HG03025 (cell line): ENCODE measurements around the gene PRR12.

Source experiments
- ATAC-seq: cut with Tn5 transposase; IDR thresholded peaks from one replicate; pipeline ENCODE4 v1.9.1; 2021; ENCODE audit warnings: mild to moderate bottlenecking, moderate library complexity; ENCODE audit not compliant: unreplicated experiment, low FRiP score

PRR12 gene, protein sequence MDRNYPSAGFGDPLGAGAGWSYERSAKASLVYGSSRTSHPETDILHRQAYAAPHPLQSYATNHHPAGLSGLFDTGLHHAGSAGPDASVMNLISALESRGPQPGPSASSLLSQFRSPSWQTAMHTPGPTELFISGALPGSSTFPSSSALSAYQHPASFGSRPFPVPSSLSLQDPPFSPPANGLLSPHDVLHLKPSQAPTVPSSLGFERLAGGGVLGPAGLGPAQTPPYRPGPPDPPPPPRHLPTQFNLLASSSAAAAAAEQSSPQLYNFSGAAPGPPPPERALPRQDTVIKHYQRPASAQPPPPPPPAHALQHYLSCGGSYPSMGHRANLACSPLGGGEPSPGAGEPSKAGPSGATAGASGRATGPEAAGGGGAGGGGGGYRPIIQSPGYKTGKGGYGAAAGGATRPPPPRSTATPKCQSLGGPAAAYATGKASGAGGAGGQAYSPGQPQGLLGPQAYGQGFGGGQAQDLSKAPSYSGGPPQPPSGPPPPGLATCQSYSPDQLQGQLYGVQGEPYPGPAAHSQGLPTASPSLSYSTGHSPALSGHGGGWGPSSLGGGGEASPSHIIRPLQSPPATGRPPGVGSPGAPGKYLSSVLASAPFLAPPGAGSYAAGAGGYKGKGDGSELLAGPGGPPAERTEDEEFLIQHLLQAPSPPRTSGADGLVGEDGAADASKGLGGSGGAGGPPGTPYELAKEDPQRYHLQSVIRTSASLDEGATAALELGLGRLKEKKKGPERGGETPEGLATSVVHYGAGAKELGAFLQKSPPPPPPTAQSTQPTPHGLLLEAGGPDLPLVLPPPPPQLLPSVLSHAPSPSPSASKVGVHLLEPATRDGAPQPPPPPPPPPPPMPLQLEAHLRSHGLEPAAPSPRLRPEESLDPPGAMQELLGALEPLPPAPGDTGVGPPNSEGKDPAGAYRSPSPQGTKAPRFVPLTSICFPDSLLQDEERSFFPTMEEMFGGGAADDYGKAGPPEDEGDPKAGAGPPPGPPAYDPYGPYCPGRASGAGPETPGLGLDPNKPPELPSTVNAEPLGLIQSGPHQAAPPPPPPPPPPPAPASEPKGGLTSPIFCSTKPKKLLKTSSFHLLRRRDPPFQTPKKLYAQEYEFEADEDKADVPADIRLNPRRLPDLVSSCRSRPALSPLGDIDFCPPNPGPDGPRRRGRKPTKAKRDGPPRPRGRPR (N-terminal part only)

DNA sequence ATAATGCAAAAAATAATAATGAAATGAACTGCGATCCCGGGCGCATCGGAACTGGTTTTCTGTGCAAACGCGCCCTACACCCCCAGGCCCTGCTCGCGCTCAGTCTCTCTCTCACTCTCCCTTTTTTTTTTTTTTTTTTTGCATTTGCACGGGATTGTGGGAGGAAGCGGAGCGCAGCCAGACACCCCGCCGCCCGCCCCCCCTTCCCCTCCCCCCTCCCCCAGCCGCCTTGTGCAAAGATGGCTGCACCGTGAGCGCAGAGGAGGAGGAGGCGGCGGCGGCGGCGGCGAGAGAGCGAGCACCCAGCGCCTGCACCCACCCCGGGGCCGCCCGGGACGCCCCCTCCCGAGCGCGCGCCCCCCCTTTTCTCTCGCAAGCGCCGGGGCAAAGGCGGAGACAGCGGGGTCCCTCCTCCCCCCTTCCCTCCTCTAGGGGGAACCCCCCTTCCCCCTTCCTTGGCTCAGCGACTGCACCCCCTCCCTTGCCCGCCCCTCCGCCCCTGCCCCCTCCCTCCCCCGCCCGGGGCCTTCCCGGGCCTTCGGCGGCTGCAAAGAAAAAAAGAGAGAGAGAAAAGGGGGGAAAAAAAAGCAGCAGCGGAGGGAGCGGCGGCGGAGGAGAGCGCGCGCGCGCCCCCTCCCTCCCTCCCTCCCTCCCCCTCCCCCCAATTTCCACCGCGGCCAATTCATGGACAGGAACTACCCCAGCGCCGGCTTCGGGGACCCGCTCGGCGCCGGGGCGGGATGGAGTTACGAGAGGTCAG is at the start of gene PRR12:
TSS of gene PRR12 (plus strand) at position 212 of the 760 bp plus-strand sequence. CDS start at position 685, 473 bp downstream.
- peak; percentile 26 for ATAC-seq

DNA sequence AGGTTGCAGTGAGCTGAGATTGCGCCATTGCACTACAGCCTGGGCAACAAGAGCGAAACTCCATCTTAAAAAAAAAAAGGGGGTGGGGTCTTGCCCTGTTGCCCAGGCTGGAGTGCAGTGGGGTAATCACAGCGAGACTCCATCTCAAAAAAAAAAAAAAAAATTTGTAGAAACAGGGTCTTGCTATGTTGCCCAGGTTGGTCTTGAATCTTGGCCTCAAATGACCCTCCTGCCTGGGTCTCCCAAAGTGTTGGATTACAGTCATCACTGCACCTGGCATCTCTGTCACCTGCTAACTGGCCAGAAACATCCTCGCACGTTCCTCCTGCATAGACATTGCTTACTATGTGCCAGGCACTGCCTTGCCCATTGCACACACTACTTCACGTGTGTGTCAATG is 49.1 kb upstream of the PRR12 start:
- no peak for ATAC-seq

DNA sequence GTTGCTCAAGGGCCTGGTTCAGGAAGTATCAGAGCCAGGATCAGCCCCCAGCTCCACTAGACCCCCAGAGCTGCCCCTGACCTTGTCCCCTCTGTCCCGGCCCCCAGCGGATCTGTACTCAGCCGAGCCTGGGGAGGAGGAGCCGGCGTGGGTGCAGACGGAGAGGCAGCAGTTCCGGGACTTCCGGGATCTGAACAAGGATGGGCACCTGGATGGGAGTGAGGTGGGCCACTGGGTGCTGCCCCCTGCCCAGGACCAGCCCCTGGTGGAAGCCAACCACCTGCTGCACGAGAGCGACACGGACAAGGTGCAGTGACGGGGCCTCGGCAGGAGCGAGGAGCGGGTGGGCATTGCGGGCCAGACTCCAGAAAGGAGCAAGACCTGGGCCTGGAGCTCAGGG is 48.5 kb upstream of the PRR12 start:
- ATAC-seq = no peak

DNA sequence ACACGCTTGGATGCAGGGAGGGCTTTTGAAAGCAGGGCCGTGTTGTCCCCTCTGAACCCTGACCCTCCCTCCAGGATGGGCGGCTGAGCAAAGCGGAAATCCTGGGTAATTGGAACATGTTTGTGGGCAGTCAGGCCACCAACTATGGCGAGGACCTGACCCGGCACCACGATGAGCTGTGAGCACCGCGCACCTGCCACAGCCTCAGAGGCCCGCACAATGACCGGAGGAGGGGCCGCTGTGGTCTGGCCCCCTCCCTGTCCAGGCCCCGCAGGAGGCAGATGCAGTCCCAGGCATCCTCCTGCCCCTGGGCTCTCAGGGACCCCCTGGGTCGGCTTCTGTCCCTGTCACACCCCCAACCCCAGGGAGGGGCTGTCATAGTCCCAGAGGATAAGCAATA is 48.0 kb upstream of the PRR12 start:
- no peak for ATAC-seq

DNA sequence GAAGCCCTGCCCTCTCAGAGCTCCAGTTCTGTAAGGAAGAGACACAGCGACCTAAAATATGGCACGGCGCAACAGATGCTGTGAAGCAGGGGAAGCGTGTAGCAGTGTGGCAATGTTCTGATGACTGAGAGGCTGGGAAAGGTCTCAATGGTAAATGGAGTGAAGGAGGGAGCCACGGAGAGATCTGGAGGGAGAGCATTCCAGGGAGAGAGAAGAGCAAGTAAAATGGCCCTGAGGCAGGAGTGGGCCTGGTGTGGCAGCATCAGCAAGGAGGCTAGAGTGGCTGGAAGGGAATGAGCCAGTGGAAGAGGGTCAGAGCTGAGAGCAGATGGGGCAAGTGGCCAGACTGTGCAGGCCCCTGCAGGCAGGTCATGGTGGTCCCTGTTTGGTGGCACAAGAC is 46.8 kb upstream of the PRR12 start:
- no peak for ATAC-seq

DNA sequence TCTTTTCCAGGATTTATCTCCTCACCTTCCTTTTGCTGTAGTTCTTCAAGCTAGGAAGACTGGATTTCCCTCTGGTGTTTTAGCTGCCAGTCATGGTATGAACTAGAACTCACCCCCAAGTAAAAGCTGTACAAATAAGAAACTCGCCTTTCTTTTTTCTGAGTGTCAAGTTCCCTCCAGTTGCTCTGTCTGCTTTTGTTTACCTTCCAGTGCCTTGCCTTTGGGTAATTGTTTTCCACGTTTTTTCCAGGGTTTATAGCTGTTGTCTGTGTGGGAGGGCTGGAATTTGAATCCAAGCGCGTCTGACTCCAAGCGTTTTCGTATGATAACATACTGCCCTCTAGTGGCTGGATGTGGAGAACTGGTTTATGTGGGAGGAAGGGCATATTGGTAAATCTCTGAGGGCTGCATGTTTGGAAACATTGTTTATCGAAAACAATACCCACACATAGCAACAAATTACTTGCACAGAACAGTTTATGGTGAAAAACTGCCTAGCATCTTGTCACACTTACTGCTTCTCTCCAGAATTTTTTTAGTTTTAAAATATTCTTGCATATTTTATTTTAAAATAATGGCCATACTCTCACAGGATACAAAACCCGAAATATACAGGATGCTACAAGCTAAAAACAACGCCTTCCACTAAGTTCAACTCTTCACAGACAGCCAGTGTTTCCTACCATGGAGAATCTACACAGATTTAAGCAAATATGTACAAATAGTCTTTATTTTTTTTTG is 44.0 kb upstream of the PRR12 start:
- no peak for ATAC-seq

DNA sequence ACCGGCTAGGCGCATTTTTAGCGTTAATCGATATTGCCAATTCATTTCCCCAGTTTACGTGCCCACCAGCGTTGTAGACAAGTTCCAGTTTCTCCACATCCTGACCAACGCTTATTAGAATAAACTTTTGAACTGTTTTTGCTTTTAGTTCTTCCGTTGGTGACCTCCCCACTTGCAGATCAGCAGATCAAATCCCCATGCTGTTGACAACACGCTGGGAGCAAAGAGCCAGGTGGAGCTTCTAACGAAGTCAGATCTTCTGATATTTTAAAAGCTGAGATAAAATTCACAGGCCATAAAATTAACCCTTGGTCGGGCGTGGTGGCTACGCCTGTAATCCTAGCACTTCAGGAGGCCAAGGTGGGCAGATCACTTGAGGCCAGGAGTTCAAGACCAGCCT is 41.9 kb upstream of the PRR12 start:
- no peak for ATAC-seq

DNA sequence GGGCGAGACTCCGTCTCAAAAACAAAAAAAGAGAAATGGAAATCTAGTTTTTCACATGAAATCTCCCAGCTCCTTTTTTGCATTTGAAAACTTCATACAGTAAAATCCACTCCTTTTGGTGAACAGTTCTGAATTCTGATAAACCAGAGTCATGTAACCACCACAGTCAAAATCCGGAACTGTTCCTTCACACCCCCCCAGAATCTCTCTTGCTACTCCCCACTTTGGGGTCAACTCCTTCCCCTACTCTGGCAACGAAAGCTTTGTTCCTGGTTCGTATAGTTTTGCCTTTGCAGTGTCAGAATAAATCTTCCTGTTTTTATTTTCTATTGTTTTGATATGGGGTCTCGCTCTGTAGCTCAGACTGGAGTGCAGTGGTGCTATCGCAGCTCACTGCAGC is 39.5 kb upstream of the PRR12 start:
- ATAC-seq = no peak

DNA sequence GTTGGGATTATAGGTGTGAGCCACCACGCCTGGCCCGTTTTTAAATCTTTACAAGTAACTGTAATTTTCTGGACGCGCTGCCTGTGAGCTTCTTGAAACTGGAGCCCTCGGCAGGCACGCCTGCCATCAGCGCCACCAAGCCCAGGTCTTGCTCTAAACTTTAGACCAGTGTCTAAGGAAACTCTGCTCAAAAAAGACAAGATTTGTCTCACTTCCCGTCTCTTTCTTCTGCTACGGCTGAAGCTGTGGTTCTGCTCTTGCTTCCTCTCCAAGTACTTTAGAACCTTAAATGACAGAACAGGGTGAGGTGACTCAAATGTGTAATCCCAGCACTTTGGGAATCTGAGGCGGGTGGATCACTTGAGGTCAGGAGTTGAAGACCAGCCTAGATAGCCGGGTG is 38.2 kb upstream of the PRR12 start:
- no peak for ATAC-seq

DNA sequence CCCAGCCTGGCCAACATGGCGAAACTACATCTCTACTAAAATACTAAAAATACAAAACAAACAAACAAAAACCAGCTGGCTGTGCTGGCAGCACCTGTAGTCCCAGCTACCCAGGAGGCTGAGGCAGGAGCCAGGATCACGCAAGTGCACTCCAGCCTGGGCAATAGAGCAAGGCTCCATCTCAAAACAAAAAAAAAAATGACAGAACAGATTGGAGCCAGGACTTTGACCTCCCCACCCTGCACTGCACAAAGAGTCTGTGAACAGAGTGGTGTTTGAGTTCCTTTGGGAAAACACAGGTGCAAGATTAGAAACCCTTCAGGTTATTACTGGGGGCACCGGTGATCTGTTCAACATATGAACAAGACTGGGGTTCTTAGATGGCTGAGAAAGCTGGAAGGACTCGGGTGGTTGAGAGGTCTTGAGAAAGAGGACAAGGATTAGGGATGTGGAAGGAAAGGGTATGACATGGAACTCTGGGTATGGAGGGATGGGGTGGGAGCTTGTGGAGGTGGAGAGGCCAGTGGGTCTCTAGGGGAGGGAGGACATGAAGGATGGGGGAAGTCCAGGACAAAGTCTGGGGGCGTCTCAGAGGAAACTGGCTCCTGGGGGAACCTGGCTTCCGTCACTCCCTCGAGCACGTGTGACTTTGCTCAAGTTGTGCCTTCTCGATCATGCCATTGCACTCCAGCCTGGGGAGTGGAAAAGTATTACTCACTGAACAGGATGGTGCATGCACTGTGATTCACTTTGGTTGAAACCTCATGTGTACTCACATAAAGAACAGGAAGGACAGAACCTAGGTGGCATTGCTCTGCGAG is 37.3 kb upstream of the PRR12 start:
- no peak for ATAC-seq

DNA sequence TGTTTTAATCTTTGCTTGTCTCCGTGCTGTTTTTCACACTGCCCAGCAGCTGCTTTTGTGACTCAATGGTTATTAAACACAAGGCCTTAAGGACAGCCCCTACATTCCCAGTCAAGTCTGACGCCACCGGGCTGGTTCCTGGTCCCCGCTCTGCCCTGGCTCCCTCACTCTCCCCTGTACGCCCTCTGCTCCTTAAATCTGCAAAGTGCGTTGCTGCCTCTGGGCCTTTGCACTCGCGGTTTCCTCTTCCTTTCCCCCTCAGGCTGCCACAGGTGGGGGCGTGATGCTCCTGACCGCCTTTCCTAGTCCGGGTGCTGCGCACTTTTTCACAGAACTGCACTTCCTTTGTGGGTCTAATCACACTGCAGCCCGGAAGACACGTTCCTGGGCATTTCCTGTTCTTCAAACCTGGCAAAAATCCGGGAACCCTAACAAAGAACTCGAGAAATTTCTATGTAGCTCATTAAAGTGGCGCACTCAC is 36.2 kb upstream of the PRR12 start:
- ATAC-seq = no peak

DNA sequence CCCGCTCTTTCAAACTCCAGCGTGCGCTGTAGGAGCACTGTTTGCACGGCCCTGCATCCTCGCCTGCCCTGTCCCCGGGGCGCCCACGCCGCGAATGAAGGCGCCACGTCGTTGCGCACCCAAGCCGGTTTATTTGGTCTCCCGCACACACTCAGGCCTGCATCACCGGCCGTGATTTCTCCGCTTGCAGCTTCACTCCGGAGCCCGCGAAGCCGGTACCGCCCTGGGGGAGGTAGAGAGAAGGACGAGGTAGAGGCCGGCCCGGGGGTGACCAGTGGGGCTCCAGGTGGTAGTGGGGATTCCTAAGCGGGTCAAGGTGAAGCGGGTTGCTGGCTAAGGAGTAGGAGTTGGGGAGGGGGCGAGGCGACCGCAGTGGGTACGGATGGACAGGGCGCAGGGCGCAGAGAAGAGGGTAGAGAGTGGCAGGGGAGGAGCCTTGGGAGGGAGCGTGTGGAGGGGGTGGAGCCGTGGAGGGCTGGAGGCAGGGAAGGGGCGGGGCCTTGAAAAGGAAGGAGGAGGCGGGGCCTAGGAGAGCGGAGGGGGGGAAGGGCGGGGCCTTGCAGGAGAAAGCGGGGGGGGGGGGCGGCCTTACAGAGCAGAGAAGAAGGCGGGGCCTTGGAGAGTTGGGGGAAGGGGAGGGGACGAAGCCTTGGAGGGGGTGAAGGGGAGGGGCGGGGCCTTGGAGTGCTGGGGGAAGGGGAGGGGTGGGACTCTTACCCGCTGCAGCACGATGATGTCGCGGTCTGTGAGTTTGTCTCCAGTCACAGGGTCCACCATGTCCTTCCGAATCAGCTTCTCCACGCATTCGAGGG is 35.2 kb upstream of the PRR12 start:
- ATAC-seq = no peak

DNA sequence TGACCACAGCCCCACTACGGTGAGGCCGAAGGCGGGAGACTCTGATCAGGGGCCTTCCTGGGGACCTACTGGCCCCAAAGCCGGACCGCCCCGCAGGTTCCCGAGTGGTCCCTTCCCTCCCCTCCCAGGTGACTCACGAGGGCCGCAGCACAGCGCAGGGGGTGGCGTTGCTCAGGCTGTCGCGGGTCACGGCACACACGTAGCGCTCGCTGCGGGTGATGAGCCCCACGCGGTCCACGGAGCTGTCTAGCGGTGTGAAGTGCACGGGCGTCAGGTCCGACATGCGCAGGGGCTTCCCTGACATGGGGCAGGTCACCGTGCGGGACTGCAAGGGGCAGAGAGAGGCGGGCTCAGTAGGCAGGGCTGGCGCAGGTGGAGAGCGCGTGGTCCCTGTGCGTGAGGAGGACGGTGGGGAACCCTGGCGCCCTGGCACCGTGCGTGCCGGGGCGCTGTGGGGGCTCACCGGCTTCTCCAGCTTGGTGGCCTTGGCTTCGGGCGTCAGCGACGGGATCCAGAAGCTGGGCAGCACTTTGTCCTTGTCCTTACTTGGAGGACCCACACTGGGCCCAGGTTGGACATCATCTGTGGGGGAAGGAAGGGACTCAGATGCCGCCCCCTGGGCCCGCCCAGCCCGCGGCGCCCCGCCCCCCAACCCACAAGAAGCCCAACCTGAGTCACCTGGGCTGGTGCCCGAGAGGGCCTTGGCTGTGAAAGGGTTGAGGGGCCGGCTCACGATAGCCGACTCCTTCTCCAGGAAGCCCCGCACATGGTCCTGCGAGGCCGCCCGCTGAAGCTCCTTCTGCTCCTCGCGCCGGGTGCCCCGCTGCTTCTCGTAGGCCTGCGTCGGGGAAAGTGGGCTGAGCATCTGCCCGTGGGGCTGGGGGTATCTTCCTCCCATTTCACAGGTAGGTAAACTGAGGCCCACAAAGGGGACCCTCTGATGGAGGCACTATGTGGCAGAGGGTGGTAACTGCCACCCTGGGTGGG is 34.3 kb upstream of the PRR12 start:
- no peak for ATAC-seq

DNA sequence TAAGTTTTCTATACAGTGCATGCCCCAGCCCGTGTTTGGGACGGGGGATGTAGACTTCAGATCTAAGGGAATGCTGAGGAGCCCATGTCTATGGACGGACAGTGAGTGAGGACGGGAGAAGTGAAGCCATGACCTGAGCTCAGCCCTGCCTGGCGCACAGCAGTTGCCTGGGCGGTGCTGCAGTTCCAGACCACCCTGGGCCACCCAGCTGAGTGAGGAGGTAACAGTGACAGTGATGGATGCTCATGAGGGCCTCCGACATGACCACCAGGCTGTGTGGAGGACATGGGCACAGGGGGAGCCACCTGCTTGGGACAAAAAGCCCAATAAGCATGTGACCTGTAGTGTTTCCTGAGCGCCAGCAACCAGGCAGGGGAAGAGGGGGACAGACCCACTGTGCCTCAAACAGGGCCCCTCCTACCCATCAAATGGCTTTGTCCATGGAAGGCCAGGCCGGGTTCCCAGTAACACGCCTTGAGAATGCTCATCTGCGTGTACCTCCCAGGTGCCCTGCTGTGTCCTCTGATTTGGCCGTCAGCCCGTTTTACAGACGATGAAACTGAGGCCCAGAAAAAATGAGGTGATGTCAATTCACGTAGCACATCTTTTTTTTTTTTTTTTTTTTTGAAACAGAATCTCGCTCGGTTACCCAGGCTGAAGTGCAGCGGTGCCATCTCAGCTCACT is 33.2 kb upstream of the PRR12 start:
- ATAC-seq = no peak

DNA sequence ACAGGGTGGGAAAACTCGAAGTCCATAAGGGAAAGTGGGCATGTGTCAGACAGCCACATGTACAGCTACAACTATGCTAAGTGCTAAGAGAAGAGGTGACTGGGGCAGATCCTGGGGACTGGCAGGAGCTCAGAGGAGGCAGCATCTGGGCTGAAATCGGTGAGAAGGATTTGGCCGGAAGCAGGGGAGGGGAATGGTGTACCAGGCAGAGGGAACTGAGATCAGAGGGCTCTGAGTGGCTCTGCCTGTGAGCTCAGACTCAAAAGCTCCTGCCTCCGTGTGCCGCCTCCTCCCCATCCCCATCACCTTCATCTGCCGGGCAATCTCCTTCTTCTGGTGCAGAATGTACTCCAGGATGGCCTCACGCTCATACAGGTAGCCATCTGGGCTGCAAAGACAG is 32.4 kb upstream of the PRR12 start:
- no peak for ATAC-seq

DNA sequence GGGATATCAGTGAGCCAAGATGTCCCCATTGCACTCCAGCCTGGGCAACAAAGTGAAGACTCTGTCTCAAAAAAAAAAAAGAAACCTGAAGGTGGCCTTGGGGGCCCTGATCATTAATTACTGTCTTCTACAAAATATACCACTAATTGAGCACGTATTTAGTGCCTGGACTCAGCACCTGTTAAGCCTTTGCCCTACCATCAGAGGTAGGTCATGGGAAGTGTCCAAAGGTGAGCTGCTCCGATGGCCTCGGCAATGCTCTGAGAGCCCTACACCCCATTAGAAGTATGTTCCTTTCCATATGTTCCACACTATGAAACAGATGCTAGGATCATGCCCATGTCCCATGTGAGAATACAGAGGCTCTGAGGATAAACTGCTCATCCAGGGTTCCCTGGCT is 31.5 kb upstream of the PRR12 start:
- no peak for ATAC-seq
